HepG2 (cell line): ENCODE data around the gene MON1A. TPM values are rescaled to one million over a fixed set of nuclear protein-coding genes. Genes with fewer than 3 reads are reported as not detected.

ENCODE experiments used
- ATAC-seq: fragments of 200-7000 bp; cut with Tn5 transposase; 3 replicates; pipeline ENCODE4 v1.9.1; 2020; ENCODE audit warnings: mild to moderate bottlenecking, moderate library complexity
- BruUV-seq: library from RNA; stranded (reverse); fragments of 400-500 nt; replicated peaks from 2 replicates; lab custom pipeline; 2021; lab: Mats Ljungman, UMichigan
- CTCF ChIA-PET: fragments of 300-600 bp; formaldehyde crosslinking; extraction: SDS; loops from one replicate; lab custom pipeline; 2021; ENCODE audit warnings: low total read pairs, inconsistent platforms, low intra/inter-chr PET ratio; lab: Yijun Ruan, JAX
- POLR2A ChIA-PET: fragments of 350-600 bp; sonication (Branson Sonifier 250); formaldehyde crosslinking; loops from one replicate; lab custom pipeline; 2020; ENCODE audit warnings: antibody characterized with exemption, inconsistent platforms; lab: Yijun Ruan, JAX
- DNase-seq: peaks from one replicate; pipeline ENCODE4 v3.0.0-alpha.2; 2015; ENCODE audit warnings: low spot score
- FAIRE-seq: peaks from 3 replicates; lab custom pipeline; 2011; peaks lifted over from hg19 to GRCh38; lab: Jason Lieb, UNC
- H2AFZ ChIP-seq: one replicate; pipeline ENCODE4 v1.6.1; 2011; ENCODE audit warnings: low read length, inconsistent platforms
- H3K27ac ChIP-seq: fragments of 300-600 bp; 3 replicates; pipeline ENCODE4 v1.8.0; 2011; ENCODE audit warnings: mixed run types, mild to moderate bottlenecking, mixed read lengths, low read length, inconsistent platforms; ENCODE audit not compliant: insufficient read depth; ENCODE audit errors: extremely low read length
- H3K27me3 ChIP-seq, 2 experiments: fragments of 200-600 bp in 1 of 2; 2 replicates in 1 of 2; 3 replicates in 1 of 2; pipeline versions ENCODE4 v1.6.0 to v1.8.0; 2011; ENCODE audit warnings: low read length in 2 of 2, mild to moderate bottlenecking in 2 of 2, moderate library complexity in 2 of 2, inconsistent platforms in 1 of 2; ENCODE audit not compliant: insufficient read depth in 2 of 2, control insufficient read depth in 1 of 2
- H3K36me3 ChIP-seq, 2 experiments: fragments of 200-600 bp in 1 of 2; replicated peaks in 1 of 2; 2 replicates in 1 of 2; 3 replicates in 1 of 2; pipeline versions ENCODE4 v1.5.1 to v1.8.0; 2011; ENCODE audit warnings: low read length in 2 of 2, inconsistent platforms in 1 of 2; ENCODE audit not compliant: insufficient read depth in 2 of 2, control insufficient read depth in 1 of 2
- H3K4me1 ChIP-seq: 2 replicates; pipeline ENCODE4 v1.5.1; 2012; ENCODE audit warnings: low read length, inconsistent platforms; ENCODE audit not compliant: insufficient read depth
- H3K4me2 ChIP-seq: 2 replicates; pipeline ENCODE4 v1.6.0; 2011; ENCODE audit warnings: low read depth, low read length, inconsistent platforms
- H3K4me3 ChIP-seq, 3 experiments: fragments of 200-600 bp in 1 of 3; sonication (generic), shearing (Covaris generic) in 1 of 3; replicated peaks in 1 of 3; 2 replicates each; pipeline ENCODE4 v1.5.1; 2011 to 2016; ENCODE audit warnings: low read length in 3 of 3, inconsistent platforms in 2 of 3, low read depth in 2 of 3, mild to moderate bottlenecking in 2 of 3, control low read depth in 1 of 3, mixed read lengths in 1 of 3; ENCODE audit not compliant: insufficient read depth in 1 of 3
- H3K79me2 ChIP-seq: one replicate; pipeline ENCODE4 v1.6.1; 2011; ENCODE audit warnings: low read length, inconsistent platforms; ENCODE audit not compliant: insufficient read depth
- H3K9ac ChIP-seq: 2 replicates; pipeline ENCODE4 v1.6.0; 2011; ENCODE audit warnings: mild to moderate bottlenecking, low read depth, low read length, inconsistent platforms; ENCODE audit not compliant: insufficient read depth
- H3K9me3 ChIP-seq: 2 replicates; pipeline ENCODE4 v1.5.1; 2012; ENCODE audit warnings: mild to moderate bottlenecking, low read length
- H4K20me1 ChIP-seq: 2 replicates; pipeline ENCODE4 v1.6.0; 2011; ENCODE audit warnings: inconsistent platforms, mild to moderate bottlenecking, low read length, moderate library complexity; ENCODE audit not compliant: insufficient read depth
- FOSL2 ChIP-seq: sonication (generic); formaldehyde crosslinking; IDR thresholded peaks from 2 replicates; pipeline ENCODE4 v1.4.0; 2020; ENCODE audit warnings: missing genetic modification reagents
- LCORL ChIP-seq, 2 experiments: fragments of 450-650 bp in 1 of 2; sonication (generic) in 1 of 2; formaldehyde crosslinking in 1 of 2; IDR thresholded peaks; 2 replicates each; pipeline versions ENCODE4 v1.5.0 to v1.6.1; 2017 to 2020; ENCODE audit warnings: antibody characterized with exemption in 1 of 2, missing genetic modification reagents in 1 of 2
- MEF2D ChIP-seq: sonication (generic); formaldehyde crosslinking; IDR thresholded peaks from 2 replicates; pipeline ENCODE4 v1.5.1; 2020; ENCODE audit warnings: mild to moderate bottlenecking, missing genetic modification reagents
- ZNF672 ChIP-seq: sonication (generic); formaldehyde crosslinking; IDR thresholded peaks from 2 replicates; pipeline ENCODE4 v1.8.1; 2022; ENCODE audit warnings: missing genetic modification reagents
- WGBS: methylation state at CpG from one replicate; pipeline ENCODE4 v1.1.6; 2017; ENCODE audit warnings: low lambda C conversion rate; 5-methylcytosine and 5-hydroxymethylcytosine counted together
- in situ Hi-C: cut with HindIII; loops from 2 replicates; pipeline ENCODE4 v1.10.0; 2017; ENCODE audit warnings: low pct_unique_long_range_greater_than_20kb; ENCODE audit not compliant: extremely low pct_ligation_motif_present
- intact Hi-C: fragments of 100-400 bp; cut with micrococcal nuclease; formaldehyde crosslinking; loops from one replicate; pipeline ENCODE4 v1.10.0; 2022; ENCODE audit not compliant: unreplicated experiment
- polyA plus RNA-seq, 8 experiments: library from polyadenylated mRNA; depleted of rRNA in 3 of 8; stranded (reverse) in 7 of 8; unstranded in 1 of 8; fragments of >200 nt; fragmentation: Illumina TruSeq in 4 of 8; extraction: Trizol in 4 of 8; gene quantifications; 2 replicates each; pipeline versions ENCODE4 v1.2.1 to v1.2.3, GENCODE V29; 2011 to 2016; ENCODE audit warnings: low read depth in 4 of 8, missing spikeins in 1 of 8, mixed read lengths in 1 of 8; ENCODE audit not compliant: insufficient read depth in 1 of 8
- total RNA-seq, 5 experiments: library from RNA; depleted of rRNA; stranded (reverse); fragments of >200 nt; fragmentation: Illumina TruSeq; extraction: Trizol; gene quantifications; 2 replicates each; pipeline ENCODE4 v1.2.3, GENCODE V29; 2016; ENCODE audit warnings: low read depth in 1 of 5
- TF ChIP-seq, protein P1 (sequence below): sonication (generic); formaldehyde crosslinking; IDR thresholded peaks from 2 replicates; pipeline ENCODE4 v1.8.0; 2022; ENCODE audit warnings: missing genetic modification reagents, low read depth, mild to moderate bottlenecking, borderline replicate concordance
- TF ChIP-seq, protein P2 (sequence below): sonication (generic); formaldehyde crosslinking; IDR thresholded peaks from 2 replicates; pipeline ENCODE4 v1.5.1; 2020; ENCODE audit warnings: mild to moderate bottlenecking, missing genetic modification reagents, moderate library complexity
- TF ChIP-seq, protein P3 (sequence below): sonication (generic); formaldehyde crosslinking; IDR thresholded peaks from 2 replicates; pipeline ENCODE4 v1.5.0; 2020; ENCODE audit warnings: mild to moderate bottlenecking, missing genetic modification reagents, borderline replicate concordance
- TF ChIP-seq, protein P4 (sequence below): sonication (generic); formaldehyde crosslinking; conservative IDR thresholded peaks from 2 replicates; pipeline ENCODE4 v1.5.0; 2020; ENCODE audit warnings: missing genetic modification reagents

MON1A gene
- total and polyA plus RNA-seq, 2 of the 13 experiments (the other 11 are each of a cell fraction or from before 2014, with no cell fraction given): 4.6 to 9.0 TPM

- no peak overlapping the region for H3K9ac ChIP-seq
- no TSS peak for BruUV-seq
- no peak overlapping the region for H2AFZ ChIP-seq
- no peaks in the 10 kb centered on the region for H4K20me1 ChIP-seq
- in situ Hi-C loops (no loop called here), intact Hi-C loops (no loop called here)
- H3K27ac ChIP-seq: no peak overlapping the region
- DNase-seq: no peak
- no peaks in the 10 kb centered on the region for H3K36me3 ChIP-seq
- ATAC-seq: peak; percentile 17; the same call in 1 of the 3 replicates
- H3K9me3 ChIP-seq: no peaks in the 10 kb centered on the region
- TF ChIP-seq FOSL2: peak; percentile 62
- TF ChIP-seq, protein P1, sequence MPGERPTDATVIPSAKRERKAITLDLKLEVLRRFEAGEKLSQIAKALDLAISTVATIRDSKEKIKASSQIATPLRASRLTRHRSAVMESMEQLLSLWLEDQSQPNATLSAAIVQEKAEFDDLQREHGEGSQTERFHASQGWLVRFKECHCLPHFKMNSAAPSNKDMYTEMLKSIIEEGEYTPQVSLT (CRISPR knock-in tag): no peak
- TF ChIP-seq ZNF672: no peak
- no peak overlapping the region for H3K4me2 ChIP-seq
- 32% methylated on average over 3 of the region's 4 CpGs for WGBS
- H3K4me1 ChIP-seq: peaks cover 52% of the 10 kb centered on the region
- no peak for FAIRE-seq
- no peaks in the 10 kb centered on the region for H3K79me2 ChIP-seq
- no peak overlapping the region for H3K4me3 ChIP-seq
- peaks cover 1 to 15% of the 10 kb centered on the region in 2 experiments; a peak in 2 of 5 replicates for H3K27me3 ChIP-seq
- CTCF ChIA-PET: no interaction called here
- POLR2A ChIA-PET: no interaction called here
These were observed 45.6 kb downstream of the MON1A start for GRCh38 chr3:49883998-49884397.

- CTCF ChIA-PET: no interaction called here
- FAIRE-seq (no peak), DNase-seq (no peak), ATAC-seq (0 out of 3 replicates have a peak, but pooled peaks have one; percentile 6)
- POLR2A ChIA-PET: interaction anchor here (1.4 kb wide), 2 partner anchors 9 to 69 kb away, joined by 4 read pairs; partner anchors contain the start of gene UBA7
- Histone ChIP-seq H3K4me3 (no peak overlapping the region), H3K27ac (no peak overlapping the region), H3K9ac (no peak overlapping the region), H3K4me2 (peak overlapping the region; percentile 32), H2AFZ (no peak overlapping the region), H3K27me3 (peaks cover 1 to 15% of the 10 kb centered on the region in 2 experiments; a peak in 2 of 5 replicates), H3K4me1 (peaks cover 52% of the 10 kb centered on the region), H3K79me2 (no peaks in the 10 kb centered on the region), H3K36me3 (no peaks in the 10 kb centered on the region), H3K9me3 (no peaks in the 10 kb centered on the region), H4K20me1 (no peaks in the 10 kb centered on the region)
- BruUV-seq: no TSS peak
- intact Hi-C loops (no loop called here), in situ Hi-C loops (no loop called here)
- 0% methylated on average over 6 of the region's 6 CpGs for WGBS
- TF ChIP-seq, protein P2, sequence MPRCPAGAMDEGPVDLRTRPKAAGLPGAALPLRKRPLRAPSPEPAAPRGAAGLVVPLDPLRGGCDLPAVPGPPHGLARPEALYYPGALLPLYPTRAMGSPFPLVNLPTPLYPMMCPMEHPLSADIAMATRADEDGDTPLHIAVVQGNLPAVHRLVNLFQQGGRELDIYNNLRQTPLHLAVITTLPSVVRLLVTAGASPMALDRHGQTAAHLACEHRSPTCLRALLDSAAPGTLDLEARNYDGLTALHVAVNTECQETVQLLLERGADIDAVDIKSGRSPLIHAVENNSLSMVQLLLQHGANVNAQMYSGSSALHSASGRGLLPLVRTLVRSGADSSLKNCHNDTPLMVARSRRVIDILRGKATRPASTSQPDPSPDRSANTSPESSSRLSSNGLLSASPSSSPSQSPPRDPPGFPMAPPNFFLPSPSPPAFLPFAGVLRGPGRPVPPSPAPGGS (CRISPR knock-in tag): no peak
- TF ChIP-seq MEF2D (CRISPR knock-in tag) (0 out of 2 replicates have a peak, but pooled peaks have one; percentile 34), LCORL (IDR thresholded peaks at IDR 0.05) (no peak), LCORL (CRISPR knock-in tag; IDR thresholded peaks at IDR 0.05) (peak; percentile 28; the same call in 1 of the 2 replicates)
- TF ChIP-seq, protein P3, sequence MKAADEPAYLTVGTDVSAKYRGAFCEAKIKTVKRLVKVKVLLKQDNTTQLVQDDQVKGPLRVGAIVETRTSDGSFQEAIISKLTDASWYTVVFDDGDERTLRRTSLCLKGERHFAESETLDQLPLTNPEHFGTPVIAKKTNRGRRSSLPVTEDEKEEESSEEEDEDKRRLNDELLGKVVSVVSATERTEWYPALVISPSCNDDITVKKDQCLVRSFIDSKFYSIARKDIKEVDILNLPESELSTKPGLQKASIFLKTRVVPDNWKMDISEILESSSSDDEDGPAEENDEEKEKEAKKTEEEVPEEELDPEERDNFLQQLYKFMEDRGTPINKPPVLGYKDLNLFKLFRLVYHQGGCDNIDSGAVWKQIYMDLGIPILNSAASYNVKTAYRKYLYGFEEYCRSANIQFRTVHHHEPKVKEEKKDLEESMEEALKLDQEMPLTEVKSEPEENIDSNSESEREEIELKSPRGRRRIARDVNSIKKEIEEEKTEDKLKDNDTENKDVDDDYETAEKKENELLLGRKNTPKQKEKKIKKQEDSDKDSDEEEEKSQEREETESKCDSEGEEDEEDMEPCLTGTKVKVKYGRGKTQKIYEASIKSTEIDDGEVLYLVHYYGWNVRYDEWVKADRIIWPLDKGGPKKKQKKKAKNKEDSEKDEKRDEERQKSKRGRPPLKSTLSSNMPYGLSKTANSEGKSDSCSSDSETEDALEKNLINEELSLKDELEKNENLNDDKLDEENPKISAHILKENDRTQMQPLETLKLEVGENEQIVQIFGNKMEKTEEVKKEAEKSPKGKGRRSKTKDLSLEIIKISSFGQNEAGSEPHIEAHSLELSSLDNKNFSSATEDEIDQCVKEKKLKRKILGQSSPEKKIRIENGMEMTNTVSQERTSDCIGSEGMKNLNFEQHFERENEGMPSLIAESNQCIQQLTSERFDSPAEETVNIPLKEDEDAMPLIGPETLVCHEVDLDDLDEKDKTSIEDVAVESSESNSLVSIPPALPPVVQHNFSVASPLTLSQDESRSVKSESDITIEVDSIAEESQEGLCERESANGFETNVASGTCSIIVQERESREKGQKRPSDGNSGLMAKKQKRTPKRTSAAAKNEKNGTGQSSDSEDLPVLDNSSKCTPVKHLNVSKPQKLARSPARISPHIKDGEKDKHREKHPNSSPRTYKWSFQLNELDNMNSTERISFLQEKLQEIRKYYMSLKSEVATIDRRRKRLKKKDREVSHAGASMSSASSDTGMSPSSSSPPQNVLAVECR: 0 out of 2 replicates have a peak, but pooled peaks have one; percentile 9
- TF ChIP-seq, protein P4, sequence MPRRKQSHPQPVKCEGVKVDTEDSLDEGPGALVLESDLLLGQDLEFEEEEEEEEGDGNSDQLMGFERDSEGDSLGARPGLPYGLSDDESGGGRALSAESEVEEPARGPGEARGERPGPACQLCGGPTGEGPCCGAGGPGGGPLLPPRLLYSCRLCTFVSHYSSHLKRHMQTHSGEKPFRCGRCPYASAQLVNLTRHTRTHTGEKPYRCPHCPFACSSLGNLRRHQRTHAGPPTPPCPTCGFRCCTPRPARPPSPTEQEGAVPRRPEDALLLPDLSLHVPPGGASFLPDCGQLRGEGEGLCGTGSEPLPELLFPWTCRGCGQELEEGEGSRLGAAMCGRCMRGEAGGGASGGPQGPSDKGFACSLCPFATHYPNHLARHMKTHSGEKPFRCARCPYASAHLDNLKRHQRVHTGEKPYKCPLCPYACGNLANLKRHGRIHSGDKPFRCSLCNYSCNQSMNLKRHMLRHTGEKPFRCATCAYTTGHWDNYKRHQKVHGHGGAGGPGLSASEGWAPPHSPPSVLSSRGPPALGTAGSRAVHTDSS (CRISPR knock-in tag): no peak
These were observed 47.4 kb downstream of the MON1A start for GRCh38 chr3:49882166-49882565.
